Ramos (cell line): Measurements from ENCODE around the gene SPECC1L.

Experiments
- in situ Hi-C: fragments of 300-500 bp; cut with MboI; formaldehyde crosslinking; loops from one replicate; pipeline ENCODE4 v1.14.3; 2022; ENCODE audit warnings: low sequenced_read_pairs; ENCODE audit not compliant: unreplicated experiment

Gene SPECC1L

DNA sequence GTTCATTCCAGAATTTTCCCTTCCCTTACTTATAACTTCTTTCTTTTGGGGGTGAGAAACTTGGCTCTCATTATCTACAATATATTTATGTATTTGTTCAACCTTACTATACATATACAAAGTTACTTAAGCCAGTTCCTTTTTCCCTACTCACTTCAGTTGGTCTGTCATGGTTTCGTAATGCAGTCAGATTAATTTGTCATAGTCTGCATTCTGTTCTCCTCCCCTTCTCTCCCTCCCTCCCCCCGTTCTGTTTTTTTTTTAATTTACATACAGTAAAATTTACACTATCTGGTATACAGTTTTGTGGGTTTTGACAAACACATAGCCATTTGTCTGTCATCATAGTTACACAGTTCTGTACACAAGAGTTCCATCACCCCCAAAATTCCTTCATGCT, 84.9 kb downstream of the SPECC1L start:
- in situ Hi-C loops, result no loop called here

DNA sequence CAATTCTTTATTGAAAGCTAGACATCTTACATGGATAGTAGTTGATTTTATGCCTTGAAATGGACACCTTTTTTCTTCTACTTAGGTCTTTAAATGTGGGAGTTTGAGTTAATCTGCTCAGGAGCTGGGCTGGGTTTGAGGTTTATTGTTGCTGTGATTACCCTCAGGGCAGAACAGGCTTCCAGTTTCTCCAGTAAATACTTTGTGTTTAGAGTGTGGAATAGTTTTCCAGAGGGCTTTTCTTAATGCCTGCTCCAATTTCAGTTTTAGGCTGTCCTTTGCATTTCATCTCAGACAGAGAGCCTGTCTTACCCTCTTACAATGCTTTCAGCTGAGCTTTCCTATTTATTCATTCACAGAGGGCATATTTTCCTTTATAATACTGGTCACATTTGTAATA, 86.9 kb downstream of the SPECC1L start:
- in situ Hi-C loops, result no loop called here

DNA sequence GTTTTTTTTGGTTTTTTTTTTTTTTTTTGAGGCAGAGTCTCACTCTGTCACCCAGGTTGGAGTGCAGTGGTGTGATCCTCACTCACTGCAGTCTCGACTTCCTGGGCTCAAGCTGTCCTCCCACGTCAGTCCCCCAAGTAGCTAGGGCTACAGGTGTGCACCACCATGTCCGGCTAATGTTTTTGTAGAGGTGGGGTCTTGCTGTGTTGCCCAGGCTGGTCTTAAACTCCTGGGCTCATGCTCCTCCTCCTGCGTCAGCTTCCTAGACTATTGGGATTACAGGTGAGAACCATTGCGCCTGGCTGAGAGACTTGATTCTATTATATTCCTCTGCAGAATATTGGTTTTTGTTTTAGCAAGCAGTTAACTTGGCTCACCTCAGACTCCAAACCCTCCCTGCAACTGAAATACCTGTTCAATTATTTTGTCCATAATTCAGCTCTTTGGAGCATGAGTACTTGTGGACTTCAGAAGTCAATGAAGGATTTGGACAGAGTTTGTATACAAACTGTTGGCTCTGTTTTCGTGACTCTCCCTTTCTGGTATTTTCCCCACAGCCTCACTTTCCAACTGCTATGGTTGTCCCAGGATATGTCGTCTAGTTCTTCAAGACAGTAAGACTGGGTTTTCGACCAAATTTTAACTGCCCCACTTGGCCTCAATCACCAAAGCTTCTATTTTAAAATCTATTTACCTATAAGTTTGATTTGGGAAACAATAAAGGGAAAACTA, 87.6 kb downstream of the SPECC1L start:
- in situ Hi-C loops, result no loop called here

DNA sequence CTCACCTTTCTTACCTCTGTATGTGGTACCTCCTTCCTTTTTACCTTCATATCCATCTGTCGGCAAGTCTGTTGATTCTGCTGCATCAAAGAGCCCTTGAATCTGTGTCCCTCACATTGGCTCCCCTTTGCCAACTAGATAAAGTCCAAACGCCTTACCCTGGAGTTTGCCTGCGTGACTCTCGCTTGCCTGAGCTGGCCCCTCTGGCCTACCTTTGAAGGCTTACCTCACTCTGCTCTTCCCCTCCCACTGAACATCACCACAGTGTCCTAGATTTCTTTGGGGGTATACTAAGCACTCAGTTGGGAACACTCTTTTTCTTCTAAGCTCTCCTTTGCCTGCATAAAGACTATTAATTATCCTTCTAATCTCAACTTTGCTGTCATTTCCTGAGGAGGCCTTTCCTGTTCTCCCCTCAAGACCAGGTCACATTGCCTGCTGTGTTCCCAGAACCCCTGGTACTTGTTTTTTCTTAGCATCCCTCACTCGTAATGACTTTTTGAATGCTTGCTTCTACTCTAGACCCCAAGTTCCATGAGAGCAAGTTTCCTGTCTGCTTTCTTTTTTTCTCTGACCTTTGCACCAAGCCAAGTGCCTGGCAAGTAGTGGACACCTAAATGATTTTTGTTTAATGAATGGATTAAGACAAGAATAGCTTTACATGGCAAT, 89.0 kb downstream of the SPECC1L start:
- in situ Hi-C loops, result no loop called here

DNA sequence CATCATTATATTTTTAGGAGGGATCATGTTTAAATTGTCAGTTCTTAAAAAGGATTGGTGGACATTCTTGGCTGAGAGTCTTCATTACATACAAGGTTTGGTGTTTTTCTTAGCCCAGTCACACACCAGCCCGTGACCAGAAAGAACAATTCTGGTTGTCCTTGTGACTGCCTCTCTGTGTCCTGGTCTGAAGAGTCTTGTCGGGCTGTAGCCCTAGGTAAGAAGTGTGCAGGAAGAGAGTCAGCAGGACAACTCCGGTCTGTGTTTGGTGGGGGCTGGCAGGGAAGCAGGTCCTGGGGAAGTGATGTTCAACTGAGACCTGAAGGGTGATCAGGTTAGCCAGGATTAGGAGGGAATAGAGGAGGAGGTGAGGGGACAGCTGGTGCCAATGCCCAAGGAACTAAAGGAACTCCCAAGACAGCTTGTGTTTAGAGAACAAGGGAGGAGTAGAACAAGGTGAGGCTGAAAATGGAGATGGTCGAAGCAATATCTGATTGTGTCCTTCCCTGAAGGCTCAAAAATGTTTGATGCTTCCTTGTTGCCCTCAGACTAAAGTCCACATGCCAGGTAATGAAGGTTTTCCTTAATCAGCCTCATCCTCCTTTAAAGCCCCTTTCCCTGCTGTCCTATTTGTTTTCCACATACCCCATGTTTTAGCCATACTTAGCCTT, 91.5 kb downstream of the SPECC1L start:
- in situ Hi-C loops, result no loop called here

DNA sequence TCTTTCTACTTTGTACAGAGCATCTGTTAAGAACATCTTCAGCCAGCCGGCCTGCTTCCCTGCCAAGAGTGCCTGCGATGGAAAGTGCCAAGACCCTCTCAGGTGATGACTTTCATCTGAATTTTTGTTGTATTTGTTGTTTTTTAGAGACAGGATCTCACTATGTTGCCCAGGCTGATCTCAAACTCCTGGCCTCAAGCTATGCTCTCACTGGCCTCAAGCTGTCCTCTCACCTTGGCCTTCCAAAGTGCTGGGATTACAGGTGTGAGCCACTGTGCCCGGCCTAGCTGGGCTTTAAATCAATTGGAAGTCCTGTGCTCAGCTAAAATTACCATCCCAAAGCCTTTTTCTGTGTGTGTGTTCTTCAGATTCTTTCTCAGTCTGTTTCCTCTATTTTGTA, 92.6 kb downstream of the SPECC1L start:
- in situ Hi-C loops, result no loop called here

DNA sequence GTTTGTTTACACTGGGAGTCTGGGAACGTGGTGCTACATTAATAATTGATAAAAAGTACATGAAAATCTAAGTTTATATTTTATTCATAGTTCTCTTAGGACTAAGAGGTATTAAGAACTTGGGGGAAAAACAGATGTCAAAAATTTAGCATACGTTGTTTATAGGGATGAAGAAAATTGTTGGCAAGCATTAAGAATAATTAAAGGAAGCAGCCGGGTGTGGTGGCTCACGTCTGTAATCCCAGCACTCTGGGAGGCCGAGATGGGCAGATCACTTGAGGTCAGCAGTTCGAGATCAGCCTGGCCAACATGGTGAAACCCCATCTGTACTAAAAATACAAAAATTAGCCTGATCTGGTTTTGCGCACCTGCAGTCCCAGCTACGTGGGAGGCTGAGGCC, 96.1 kb downstream of the SPECC1L start:
- in situ Hi-C loops, result no loop called here

DNA sequence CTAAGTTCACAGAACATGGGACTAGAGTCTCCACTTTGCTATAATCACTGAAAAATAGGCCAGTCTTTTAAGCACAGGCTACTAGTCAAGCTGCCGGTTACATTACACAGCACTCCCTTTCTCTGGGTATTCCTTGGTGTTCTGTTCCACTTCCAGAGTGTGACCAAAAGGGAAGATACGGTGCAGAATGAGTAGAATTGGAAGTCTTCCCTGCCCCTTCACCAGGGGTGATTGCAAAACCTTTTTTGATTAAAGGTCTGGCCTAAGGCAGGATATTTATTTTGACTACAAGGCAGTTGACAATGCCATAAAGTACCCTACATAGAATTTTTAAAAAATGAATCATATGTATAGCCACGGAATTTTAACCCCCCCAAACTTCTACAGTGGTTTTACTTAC, 97.2 kb downstream of the SPECC1L start:
- in situ Hi-C loops, result no loop called here

DNA sequence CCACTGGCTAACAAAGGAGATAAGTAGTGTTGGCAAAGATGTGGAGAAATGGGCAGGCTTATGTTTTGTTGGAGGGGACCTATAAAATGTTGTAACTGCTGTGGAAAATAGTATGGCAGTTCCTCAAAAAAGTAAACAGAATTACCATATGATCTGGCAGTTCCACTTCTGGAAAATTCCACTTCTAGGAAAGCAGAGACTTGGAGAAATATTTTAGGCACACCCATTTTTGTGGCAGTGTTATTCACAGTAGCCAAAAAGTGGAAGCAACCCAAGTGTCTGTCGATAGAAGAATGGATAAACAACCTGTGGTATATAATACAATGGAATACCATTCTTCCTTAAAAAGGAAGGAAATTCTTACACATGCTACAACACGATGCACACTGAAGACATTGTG, 99.8 kb downstream of the SPECC1L start:
- in situ Hi-C loops, result no loop called here

DNA sequence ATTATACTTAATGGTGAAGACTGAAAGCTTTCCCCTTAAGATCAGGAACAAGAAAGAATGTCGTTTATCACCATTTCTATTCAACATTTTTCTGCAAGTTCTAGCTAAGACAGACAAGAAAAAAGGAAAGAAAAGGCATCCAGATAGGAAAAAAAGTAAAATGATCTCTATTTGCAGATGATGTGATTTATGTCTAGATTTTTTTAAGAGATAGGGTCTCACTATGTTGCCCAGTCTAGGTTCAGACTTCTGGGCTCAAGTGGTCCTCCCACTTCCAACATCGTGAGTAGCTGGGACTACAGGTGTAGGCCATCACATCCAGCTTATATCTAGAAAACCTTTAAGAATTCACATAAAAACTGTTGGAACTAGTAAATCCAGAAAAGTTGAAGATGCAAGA, 105.4 kb downstream of the SPECC1L start:
- in situ Hi-C loops, result no loop called here

DNA sequence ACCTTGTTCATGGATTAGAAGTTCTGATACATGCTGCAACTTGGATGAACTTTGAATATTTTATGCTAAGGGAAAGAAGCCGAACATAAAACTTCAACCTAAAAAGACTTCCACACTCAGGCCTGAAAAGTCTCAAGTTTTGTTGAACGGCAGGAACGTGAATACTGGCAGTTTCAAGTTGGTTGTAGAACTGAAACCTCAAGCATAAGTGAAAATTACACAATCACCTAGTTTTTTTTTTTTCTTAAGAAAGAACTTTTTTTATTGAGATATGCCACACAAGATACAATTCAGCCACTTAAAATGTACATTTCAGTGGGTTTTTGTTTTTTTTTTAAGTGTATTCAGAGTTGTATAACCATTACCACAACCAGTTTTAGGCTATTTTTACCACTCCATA, 106.0 kb downstream of the SPECC1L start:
- in situ Hi-C loops, result no loop called here

DNA sequence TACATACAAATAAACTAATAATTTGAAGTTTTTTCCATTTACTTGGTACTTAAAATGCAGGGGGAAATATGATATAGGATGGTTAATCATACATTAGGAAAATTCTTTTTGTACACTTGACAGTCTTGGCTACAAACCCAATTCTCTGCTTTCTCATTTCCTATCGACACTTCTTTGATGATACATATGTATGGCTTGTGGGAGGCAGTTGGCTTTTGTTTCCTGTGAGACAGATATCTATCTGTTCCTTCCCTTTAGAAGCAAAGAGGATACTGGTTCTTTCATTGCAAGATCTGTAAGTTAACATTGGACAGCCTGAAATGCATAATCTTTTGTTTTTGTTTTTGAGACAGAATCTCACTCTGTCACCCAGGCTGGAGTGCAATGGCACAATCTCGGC, 108.9 kb downstream of the SPECC1L start:
- in situ Hi-C loops, result no loop called here

DNA sequence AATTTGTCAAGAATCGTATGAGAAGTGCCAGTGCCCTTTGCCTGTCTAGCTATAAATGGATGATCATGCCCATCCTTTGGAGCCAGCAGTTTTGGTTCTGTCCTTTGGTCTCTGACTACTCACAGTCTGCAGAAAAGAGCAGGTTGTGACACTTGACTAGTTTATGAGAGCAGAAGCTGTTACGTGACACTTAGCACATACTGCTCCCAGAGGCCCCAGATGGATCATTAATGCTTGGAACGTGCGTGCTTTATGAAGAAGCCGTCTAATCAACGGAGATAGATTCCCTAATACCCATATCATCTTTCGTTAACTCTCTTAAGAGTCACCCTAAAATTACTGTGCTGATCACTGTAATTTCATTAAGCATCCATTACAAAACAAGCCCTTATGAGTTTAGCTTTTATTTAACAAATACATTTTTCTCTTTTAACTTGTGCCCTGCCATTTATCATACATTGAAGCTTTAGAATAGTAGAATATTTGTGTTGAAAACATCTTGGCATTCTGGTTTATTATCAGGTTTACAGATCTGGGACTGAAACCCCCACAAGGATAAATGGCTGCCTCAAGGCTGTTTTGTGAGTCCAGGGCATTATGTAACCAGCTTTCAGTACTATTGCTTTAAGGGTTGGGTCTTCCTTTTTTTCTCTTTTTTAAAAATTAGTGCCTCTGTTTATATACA, 109.7 kb downstream of the SPECC1L start:
- in situ Hi-C loops, result no loop called here

DNA sequence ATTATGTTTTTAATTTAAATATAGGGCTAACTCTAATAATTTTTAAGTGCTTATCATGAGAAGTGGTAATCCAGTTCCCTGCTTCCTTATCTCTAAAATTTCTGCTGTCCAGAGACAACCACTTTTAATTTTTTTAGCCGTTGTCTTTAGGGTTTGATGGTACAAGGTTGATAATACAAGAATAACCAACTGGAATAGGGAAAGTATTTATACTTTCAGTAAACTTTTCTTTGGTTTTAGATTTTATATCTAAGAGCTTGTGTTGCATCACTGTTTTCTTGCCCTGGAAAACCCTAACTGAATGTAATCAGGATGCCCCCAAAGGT, 110.2 kb downstream of the SPECC1L start:
- in situ Hi-C loops, result no loop called here

DNA sequence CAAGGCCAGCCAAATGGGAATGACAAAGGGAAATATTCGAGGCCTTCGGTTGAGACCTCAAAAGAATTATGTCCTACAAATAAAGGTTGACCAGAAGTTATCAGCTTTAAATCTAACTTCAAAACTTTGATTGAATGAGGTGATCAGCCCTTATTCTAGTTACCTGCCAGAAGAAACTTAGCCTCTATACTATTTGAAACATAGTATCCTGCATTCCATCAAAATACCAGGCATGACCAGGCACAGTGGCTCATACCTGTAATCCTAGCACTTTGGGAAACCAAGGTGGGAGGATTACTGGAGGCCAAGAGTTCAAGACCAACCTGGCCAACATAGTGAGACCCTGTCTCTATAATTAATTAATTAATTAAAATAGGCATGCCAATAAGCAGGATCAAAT, 112.4 kb downstream of the SPECC1L start:
- in situ Hi-C loops, result no loop called here

DNA sequence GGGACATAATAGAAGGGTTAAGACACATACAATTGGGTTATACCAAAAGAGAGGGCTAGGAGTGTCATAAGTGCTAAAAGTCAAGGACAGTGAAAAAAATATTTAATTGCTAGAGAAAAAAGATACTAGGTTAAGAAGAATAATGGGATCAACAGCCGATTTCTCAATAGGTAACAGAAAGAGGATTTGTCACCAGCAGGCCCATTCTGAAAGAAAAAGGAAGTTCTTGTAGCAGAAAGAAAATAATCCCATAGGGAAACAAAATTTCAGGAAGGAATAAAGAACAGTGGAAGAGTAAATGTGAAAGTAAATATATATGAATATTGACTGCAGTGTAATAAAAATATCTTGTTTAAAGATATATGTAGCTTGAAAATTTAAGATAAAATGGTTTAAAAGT, 113.5 kb downstream of the SPECC1L start:
- in situ Hi-C loops, result no loop called here

DNA sequence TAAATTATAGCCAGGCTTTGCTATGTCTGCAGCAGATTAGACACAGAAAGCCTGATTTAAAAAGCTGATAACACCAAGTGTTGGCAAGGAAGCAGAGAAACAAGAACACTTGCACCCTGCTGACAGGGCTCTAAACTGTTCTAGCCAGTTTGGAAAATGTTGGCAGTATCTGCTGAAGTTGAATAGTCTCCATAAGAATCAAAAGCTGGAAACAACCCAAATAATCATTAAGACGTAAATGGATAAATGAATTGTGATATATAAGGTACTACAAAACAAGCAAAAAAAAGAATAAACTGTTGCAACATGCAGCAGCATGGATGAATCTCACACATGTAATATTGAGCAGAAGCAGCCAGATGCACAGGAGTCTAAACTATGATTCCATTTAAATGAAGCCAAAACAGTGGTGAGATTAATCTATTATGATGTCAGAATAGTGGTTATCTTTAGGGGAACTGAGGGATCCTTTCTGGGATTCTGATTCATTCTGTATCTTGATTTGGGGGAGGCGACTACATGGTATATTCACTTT, 116.4 kb downstream of the SPECC1L start:
- in situ Hi-C loops, result no loop called here

DNA sequence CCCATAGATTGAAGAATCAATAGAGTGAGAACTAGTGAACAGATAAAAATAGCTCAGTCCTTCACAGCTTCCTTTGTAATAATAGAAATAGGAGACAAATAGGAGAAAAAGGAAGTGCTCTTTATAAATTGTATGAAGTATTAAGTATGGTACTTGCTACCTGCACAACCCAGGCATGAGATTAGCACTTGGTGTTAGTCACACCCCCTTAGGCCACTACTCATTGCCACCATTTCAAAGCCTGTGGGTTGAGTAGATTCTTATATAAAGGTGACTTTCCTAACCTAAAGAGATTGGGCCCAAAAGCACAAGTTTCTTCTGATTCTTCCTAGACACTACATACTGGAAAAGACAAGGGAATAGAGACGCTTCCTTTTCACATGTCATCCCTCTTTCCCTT, 119.0 kb downstream of the SPECC1L start:
- in situ Hi-C loops, result no loop called here

DNA sequence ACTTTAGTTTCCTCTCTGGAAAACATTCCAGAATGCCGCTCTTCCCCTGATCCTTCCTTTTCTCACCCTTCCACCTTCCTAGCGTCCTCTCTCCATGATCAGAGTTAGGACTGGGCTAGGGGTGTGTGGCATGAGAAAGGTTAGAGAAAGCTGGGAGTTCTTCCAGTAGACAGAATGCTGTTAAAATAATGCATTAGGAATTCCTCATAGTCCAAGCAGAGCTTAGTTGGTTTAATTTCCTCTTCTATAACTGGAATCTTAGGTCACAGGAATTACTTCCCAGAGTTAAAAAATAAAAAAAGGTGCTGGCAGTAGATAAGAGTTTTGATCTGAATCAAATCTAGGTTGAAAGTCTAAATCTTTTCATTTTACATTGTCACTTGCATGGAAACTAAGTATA, 119.5 kb downstream of the SPECC1L start:
- in situ Hi-C loops, result no loop called here

DNA sequence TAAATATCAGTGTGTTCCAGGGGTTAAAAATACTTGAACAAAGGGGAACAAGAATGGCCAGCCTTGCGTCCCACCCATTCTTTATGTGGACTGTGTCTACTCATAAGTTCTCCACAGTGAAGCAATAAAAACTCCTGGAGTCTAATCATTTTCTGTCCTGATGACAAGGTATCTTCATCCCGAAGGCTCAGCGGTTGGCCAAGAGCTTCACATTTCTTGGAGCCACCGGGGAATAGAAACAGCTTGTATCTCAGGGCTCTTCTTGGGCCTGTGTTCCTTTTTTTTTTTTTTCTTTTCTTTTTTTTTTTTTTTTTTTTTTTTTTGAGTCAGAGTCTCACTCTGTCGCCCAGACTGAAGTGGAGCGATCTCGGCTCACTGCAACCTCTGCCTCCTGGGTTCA, 119.9 kb downstream of the SPECC1L start:
- in situ Hi-C loops, result no loop called here

DNA sequence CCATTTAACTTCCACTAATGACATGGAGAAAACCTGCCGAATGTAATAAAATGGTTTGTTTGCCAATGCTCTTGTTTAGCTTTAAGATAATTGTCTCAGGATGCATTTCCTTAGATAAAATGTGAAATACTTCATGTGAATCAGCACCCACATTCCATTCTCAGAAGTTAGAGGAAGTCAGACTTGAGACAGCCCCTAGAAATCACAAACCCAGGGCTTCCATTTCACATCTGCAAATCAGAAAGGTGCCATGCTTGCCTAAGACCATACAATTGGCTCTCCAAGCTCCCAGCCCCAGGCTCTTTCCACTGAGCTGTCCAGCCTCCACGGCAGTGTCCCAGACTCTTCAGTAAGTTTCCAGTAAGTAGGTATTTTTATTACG, 121.2 kb downstream of the SPECC1L start:
- in situ Hi-C loops, result no loop called here
